H1 (cell line): ENCODE measurements around the gene NTRK1. TPM values are rescaled to one million over a fixed set of nuclear protein-coding genes. Genes with fewer than 3 reads are reported as not detected.

Experiments
- ASH2L ChIP-seq: fragments of 200-600, 300-600 bp; sonication (generic); IDR thresholded peaks from one replicate; pipeline ENCODE4 v1.7.1; 2017; ENCODE audit warnings: low read length
- CBX8 ChIP-seq: fragments of 300-800, 300-1000 bp; sonication (generic); IDR thresholded peaks from 2 replicates; pipeline ENCODE4 v1.7.1; 2016; ENCODE audit warnings: low read depth, low read length, borderline replicate concordance
- CHD2 ChIP-seq: IDR thresholded peaks from 2 replicates; pipeline ENCODE4 v1.6.1; 2012; ENCODE audit warnings: low read length, improper control_type of control experiment
- POLR2AphosphoS5 ChIP-seq: IDR thresholded peaks from 2 replicates; pipeline ENCODE4 v1.6.1; 2011; ENCODE audit warnings: low read depth, low read length
- RAD21 ChIP-seq, 2 experiments: IDR thresholded peaks in 1 of 2; conservative IDR thresholded peaks in 1 of 2; 2 replicates each; pipeline ENCODE4 v1.6.1; 2011; ENCODE audit warnings: low read depth in 2 of 2, low read length in 2 of 2, improper control_type of control experiment in 1 of 2, inconsistent platforms in 1 of 2, mild to moderate bottlenecking in 1 of 2, moderate library complexity in 1 of 2
- polyA plus RNA-seq, 7 experiments: library from polyadenylated mRNA; depleted of rRNA in 3 of 7; stranded (reverse) in 5 of 7; unstranded in 2 of 7; fragments of >200 nt in 5 of 7; fragments of 200-250 nt in 2 of 7; gene quantifications; 1 replicate in 5 of 7; 2 replicates in 1 of 7; 4 replicates in 1 of 7; pipeline versions ENCODE4 v1.2.1 to v1.2.3, GENCODE V29; 2011 to 2013; ENCODE audit warnings: missing spikeins in 2 of 7, mixed read lengths in 2 of 7
- total RNA-seq: library from RNA; stranded (reverse); fragmentation: NEBNext Ultra II Directional; extraction: Animal tissue kit (Norgen Biotek cat#: 25700); gene quantifications from 2 replicates; pipeline ENCODE4 v1.2.1, GENCODE V29; 2021

The NTRK1 gene
- total and polyA plus RNA-seq, 2 of the 8 experiments (the other 6 are each of a cell fraction or from before 2014, with no cell fraction given): 0.12 to 0.24 TPM

DNA sequence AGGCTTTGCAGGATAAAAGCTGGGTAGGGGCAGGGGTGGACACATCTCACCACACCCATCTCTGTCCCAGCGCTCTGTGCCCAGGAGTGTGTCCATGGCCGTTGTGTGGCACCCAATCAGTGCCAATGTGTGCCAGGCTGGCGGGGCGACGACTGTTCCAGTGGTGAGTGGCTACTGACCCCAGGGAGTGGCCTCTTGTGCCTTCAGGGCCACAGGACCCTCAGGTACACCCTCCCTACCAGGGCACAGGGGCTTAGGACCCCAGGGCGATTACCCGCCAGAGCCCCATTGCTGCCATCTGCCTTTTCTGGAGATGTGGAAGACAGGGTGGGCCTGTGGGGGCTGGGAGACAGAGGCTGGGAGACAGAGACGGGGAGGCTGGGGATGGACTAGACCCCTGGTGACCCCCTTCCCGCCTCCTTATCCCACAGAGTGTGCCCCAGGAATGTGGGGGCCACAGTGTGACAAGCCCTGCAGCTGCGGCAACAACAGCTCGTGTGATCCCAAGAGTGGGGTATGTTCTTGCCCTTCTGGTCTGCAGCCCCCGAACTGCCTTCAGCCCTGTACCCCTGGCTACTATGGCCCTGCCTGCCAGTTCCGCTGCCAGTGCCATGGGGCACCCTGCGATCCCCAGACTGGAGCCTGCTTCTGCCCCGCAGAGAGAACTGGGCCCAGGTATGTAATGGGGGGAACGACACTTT, 45.7 kb downstream of the NTRK1 start (continued):
- TF ChIP-seq RAD21 (IDR thresholded peaks at IDR 0.05 in 1 of 2, conservative IDR thresholded peaks at IDR 0.05 in 1 of 2; ENCODE audit: low read depth in 2 of 2, low read length in 2 of 2) (no peak), CBX8 (no peak), CHD2 (no peak), POLR2AphosphoS5 (no peak), ASH2L (no peak)
- TF ChIP-seq, all 59 proteins: peak for 0
